Activated CD4-positive, alpha-beta T cell treated with anti-CD3 and anti-CD28 coated beads, Interleukin-2, amount 50 U/mL, for 16 hours (primary cell): ENCODE data around the gene ZNF593OS.

Source experiments
- DNase-seq: peaks from one replicate; pipeline ENCODE4 v3.0.0-alpha.2; 2020

The ZNF593OS gene

DNA sequence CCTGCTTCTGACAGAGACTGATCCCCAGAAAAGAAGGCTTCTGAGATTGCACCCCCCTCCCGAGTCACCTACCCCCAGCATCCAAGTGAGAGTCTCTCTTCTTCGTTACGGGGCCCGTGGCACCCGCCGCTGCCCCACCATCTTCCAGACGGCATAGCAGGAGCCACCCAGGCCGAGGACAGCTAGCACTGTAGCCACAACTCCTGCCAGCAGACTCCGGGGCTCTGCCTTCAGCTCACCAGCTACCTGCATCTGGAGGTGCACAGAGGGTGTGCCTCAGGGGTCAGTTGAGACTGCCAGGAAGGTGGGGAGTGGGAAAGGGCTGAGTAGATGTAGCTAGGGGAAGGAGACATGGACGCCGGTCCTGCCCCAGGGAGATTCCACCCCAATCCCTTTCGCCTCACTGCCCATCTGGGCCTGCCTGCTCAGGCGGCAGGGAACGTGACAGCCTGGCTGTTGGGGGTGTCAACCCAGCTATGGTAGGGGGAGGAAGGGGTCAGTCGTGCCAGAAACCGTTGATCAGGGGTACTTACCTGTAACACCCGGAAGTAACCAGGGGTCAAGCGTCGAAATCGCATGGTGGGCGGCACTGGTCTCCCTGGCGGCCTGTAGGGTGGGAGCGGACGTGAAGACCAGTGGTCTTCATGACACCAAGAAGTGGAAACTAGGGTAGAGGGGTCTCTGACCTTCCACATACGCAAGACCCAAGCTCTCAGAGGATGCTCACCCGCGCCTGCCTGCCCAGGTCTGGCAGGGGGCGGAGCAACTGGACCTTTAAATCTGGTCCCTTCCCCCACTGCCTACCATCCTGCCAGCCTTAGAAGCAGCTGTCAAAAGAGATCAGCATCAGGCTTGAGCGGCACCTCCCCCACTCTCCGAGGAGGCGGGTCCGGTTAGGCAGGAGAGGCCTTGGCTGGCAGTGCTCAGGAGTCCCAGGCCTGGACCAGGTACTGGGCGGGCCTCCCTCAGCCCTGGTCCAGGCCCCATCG lies at the start of gene ZNF593OS:
TSS of gene ZNF593OS (minus strand) at position 749 of the 989 bp plus-strand sequence. CDS start at position 578, 171 bp downstream.
- no peak for DNase-seq

DNA sequence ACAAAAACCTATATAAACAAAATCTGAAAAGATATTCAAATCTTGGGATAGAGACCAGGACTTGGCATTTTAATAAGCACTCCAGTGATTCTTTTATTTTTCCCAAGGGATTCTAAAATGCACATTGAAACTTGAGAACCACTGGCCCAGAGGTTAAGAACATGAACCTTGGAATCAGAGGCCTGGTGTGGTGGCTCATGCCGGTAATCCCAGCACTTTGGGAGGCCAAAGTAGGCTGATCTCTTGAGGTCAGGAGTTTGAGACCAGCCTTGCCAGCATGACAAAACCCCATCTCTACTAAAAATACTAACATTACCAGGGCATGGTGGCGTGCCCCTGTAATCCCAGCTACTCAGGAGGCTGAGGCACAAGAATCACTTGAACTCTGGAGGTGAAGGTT lies 49.5 kb upstream of the ZNF593OS start:
- DNase-seq = no peak

DNA sequence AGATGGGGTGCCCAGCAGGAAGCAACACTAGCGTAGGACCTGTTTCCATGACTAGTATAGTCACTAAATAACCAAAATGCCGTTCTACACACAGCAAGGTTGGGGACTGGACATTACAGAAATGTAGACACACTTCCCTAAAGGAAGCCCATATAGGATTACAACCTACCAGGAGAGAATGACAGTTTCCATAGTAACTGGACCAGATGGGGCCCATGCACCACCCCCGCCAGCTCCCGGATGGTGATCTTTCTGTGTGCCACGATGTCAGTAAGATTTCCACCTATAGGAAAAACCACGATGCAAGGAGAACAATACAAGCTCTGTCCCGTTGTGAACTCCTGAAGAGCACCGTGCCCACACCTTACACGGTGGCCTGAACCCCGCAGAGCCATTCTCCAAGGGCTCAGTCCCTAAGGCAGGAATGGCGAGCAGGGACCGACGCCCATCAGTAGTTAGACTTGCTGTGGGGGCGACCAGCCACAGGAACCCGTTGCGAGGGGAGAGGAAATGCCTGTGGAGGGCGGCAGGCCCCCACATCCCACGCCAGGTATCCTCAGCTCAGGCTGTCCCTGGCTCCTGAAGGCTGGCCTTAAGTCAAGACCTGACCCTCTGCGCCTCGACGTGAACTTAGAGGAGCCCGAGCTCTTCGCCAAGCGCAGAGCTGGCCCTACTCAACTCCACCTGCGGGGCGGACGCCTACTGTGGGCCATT lies 48.7 kb upstream of the ZNF593OS start:
- DNase-seq = no peak

DNA sequence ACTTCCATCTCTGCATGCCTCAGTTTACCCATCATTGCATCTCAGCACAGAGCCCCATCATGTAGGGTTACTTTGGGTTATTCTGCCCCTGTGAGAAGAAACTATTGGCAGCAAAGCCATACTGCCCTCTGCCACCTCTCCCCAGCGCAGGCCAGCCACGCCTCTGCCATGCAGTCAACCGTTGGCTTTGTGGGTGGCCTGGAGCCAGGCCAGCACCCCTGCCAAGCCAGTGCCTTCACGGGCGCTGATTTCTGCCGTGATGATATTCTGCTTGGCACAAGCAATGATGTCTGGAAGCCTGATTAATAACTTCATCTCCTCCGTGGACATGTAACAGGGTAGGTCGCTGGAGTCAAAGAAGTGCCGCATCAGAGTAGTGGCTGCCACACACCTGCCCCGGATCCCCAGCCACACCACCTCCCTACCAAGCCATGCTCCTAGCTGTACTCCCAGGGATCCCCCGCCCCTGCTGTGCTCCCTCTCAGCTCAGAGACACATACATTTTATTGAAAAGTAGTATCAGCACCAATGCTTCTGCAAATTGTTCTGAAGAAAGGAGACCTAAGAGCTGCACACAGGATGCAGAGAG lies 47.4 kb upstream of the ZNF593OS start:
- DNase-seq = no peak

DNA sequence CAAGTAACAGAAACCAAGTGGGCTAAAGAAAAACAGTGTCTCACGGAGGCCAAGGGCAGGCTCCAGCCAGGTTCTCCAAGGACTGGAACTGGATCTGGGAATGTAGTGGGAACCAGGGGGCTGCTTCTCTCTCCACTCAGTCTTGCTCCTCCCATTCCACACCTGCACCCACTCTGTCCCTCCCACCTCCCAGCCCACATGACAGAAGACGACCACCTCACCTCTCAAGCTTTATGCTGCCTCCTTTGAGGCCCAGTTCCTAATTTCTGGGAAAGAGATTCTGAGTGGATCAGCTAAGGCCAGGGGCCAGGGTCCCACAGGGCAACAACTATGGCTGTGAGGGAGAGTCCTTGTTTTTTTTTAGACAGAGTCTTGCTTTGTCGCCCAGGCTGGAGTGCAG lies 43.6 kb upstream of the ZNF593OS start:
- no peak for DNase-seq

DNA sequence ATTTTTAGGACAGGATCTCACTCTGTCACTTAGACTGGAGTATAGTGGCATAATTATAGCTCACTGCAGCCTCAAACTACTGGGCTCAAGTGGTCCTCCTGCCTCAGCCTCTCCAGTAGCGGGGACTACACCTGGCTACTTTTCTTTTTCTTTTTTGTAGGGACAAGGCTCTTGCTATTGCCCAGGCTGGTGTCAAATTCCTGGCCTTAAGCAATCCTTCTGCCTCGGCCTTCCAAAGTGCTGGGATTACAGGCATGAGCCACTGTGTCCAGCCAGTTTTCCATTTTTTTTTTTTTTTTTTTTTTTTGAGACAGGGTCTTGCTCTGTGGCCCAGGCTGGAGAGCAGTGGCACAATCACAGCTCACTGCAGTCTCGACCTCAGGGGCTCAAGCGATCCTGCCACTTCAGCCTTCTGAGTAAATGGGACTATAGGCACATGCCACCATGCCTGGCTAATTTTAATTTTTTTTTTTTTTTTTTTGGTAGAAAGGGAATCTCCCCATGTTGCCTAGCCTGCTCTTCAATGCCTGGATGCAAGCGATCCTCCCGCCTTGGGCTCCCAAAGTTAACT lies 41.8 kb upstream of the ZNF593OS start:
- no peak for DNase-seq

DNA sequence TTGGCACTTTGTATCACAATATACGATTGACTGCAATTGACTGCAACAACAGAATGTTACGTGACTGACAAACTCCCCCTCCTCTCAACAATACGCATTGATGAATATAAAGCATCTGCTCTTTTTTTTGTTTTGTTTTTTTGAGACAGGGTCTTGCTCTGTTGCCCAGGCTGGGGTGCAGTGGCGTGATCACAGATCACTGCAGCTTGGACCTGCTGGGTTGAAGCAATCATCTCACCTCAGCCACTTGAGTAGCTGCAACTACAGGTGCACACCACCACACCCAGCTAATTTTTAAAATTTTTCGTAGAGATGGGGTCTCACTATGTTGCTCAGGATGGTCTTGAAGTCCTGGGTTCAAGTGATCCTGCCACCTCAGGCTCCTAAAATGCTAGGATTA lies 41.1 kb upstream of the ZNF593OS start:
- no peak for DNase-seq

DNA sequence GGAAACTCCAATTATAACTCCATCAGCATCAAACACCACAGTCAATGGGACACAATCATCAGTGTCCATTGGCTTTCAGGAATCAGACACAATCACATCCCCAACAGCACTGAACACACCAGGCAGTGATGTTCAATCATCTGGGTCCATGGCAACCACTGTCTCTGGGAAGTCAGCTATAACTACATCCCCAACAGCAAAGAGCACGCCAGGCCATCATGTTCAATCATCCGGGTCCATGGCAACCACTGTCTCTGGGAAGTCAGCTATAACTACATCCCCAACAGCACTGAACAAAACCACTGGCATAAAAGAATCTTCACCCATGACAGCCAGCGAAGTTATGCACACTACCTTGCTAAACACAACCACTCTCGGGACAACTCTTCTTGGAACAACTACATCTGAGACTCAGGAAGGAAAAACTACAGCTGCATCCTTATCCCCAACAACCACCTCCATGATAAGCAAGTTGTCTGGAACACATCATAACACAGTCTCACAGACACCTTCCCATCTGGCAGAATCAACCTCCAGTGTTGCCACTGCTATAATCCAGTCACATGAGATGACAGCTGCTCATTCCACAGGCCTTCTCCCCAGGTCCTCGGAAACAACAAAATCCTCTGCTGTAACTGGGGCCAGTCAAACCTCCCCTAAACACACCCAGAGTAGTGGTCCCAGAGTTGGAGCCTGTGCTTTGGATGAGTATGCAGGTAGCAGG lies 38.7 kb upstream of the ZNF593OS start:
- DNase-seq = no peak

DNA sequence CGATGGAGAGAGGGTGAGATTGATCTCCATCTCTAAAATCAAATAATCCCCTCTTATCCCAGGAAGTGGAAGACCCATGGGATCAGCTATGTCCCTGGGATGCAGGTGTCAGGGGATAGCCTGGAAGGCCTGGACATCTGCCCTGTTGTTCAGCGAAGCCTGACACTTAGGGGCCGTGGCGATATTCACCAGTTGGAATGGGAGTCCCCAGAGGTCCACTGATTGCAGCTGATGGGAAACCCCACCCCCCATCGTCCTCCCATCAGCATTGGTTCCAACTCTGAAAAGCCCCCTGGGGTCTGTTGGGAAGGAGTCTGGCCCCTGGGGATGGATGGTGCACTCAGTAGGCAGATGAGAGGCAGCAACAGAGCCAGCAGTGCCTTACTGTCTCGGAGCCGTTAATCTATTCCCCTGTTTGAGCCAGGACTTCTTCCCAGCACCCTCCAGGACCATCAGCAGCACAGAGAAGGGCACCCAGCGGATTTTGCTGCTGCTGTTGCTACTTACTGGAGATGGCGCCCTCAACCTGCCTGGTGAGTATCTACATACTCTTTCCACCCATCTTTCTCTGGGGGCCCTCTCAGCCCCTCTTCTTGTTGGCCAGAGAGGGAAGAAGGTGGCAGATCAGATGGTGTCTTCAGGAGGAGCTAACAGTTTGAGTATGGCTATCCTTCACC lies 32.1 kb upstream of the ZNF593OS start:
- DNase-seq = no peak

DNA sequence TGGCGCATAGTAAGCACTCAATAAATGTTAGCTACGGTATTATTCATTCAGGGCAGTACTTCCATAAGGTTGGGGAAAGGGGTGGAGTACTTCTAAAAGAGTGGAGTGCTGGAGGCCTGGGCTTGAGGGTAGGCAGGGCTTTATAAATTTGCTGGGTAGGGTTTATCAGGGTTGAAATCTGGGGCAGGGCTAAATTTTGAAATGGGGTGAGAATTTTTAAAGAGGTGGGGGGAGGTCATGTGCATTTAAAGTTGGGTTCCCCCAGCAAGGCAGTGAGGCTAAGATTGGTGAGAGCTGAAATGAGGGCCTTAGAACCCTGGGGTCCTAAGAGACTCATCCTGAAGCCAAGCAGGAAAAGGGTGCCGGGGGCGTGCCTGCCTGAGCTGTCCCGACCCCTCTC lies 28.8 kb upstream of the ZNF593OS start:
- no peak for DNase-seq

DNA sequence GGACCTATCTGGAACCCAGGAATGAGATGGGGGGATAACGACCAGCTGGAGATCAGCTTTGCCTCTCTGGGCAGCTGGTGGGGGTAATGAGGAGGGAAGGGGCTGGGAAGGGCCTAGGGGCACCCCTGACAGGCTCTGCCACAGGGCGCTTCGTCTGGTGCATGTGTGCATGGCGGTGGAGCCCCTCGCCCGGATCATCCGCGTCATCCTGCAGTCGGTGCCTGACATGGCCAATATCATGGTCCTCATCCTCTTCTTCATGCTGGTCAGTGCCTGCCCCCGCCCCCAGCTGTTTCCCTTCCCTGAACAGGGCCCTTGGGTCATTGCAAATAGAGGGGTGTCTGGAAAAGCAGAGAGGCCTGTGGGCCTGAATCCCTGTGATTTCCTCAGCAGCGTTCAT lies 26.2 kb upstream of the ZNF593OS start:
- DNase-seq = no peak

DNA sequence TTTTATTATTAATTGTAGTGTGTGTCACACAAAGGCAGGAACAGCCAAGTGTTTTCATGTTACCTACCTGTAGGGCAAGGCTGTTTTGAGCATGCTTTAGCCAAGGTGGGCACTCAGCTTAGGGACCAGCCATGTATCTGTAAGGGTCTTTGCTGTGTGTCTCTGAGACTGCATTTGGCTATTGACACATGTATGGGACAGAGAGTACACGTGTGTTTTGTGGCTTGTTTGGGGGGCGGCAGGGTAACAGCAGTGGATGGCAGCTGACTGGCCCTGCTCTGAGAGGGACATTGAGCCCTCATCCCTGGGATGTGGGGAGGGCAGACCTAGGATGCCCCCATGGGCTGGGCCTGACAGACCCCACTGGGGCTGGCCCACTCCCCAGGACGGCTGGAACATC lies 25.7 kb upstream of the ZNF593OS start:
- DNase-seq = no peak

DNA sequence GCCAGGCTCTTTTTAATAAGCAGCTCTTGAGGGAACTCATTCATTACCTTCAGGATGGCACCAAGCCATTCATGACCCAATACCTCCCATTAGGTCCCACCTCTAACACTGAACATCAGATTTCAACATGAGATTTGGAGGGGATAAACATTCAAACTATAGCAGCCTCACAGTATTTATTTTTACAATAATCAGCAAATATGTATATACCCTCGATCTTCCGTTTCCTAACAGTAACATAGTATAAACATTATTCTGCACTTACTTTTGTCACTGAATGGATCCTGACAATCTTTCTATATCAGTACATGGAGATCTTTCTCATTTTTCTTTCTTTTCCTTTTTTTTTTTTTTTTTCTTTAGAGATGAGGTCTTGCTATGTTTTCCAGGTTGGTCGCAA lies 24.2 kb upstream of the ZNF593OS start:
- DNase-seq = no peak

DNA sequence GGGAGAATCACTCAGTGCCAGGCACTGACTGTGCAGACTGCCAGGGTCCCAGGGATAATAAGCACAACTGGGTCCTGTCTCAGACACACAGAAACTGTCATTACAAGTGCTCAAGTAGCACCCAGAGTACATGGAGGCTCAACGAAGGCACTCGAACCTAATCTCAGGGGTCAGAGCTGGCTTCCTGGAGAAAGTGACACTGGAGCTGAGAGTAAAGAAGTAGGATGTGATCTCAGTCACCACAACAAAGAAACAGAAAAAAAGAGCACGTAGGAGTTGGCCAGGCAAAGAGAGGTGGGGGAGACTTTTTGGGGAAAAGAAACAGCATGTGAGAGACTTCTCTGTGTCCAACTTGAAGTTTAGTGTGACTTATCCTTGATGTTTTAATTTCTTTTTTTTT lies 20.1 kb upstream of the ZNF593OS start:
- no peak for DNase-seq

DNA sequence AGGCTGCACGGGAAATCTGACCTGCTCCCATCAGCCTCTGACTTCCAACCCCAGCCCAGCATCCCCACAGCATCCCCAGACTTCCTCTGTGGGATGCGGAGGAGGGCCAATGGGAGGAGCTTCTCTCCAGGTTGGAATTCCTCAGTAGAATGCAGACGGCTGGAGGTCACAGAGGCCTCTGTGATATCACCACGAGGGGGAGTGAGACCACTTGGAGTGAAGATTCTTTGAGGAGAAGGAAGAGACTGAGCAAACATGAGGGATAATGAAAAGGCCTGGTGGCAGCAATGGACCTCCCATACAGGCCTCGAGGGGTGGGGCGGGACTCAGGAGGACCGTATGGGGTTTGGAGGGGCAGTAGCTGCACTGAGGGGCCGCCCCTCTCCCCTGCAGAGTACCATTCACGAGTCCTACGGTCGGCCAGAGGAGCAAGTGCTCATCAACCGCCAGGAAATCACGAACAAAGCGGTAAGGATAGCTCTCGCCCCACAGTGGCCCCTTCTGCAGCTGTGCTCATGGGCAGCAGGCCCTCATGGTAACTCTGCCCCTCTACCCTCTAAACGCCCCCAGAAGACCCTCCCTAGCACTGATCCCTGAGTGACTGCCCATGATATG lies 18.8 kb upstream of the ZNF593OS start, which contains the start of gene CATSPER4:
TSS of gene CATSPER4 (plus strand) at position 230 of the 615 bp plus-strand sequence. CDS start at position 256, 26 bp downstream.
- no peak for DNase-seq

DNA sequence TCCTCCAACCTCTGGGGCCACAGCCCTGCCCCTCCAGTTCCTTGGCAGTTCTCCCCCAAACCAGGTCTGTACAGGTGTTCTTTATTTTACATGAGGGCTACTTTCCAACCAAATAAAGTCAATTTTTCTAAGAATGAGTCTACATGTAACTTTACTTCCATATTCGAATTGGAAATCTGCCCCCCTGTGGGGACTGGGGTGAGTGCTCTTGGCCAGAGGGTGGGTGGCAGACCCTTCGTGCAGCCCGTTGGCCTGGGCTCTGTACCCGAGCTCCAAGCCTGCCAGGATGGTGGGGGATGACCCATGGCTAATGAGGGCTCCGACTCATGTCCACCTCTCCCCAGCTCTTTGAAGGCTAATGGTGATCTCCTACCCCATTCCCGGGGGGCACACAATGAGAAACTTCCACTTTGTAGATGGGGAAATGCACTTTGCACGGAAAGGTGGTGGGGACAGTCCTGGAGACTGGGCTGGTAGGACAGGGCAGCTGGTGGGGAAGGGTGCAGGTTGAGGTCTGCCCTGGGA lies 18.2 kb upstream of the ZNF593OS start:
- no peak for DNase-seq

DNA sequence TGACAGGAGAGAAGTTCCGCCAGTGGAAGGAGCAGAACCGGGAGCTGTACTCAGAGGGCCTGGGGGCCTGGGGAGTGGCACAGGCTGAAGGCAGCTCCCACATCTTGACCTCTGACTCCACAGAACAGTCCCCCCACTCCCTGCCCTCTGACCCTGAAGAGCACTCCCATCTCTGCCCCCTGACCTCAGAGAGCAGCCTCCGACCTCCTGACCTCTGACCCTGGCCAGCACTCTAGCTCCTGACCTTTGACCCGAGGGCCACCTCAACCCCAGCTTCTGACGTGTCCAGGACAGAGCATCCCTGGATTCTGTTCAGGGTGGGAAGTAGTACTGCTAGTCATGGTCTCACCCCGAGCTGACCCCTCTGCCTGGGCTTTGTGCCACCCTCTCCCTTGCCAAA lies 17.7 kb upstream of the ZNF593OS start:
- DNase-seq = no peak

DNA sequence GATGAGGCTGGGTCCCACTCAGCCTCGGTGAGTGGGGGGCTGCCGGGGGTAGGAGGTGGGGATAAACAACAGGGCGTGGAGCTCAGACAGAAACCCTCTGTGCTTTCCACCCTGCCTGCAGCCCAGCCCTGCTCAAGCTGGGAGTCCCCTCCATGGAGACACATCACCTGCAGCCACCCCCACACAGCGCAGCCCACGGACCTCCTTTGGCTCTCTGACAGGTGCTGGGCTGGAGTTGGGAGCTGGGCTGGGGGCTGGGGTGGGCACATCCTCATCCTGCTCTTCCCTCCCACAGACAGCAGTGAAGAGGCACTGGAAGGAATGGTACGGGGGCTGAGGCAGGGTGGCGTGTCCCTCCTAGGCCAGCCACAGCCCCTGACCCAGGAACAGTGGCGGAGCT lies 16.8 kb upstream of the ZNF593OS start:
- no peak for DNase-seq

DNA sequence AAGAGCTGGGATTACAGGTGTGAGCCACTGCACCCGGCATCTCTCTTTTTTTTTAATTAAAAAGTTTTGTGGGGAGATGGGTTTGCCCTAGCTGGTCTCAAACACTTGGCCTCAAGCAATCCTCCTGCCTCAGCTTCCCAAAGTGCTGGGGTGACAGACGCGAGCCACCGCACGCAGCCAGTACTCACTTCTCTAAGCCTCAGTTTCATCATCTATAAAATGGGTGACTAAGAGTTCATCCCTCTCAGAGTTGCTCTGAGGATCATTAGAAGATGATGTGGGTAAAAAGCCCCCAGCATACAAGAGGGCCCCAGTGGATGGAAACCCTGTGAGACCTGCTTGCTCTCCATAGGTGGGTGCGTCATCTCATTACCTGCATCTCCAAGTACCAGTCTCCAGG lies 16.2 kb upstream of the ZNF593OS start:
- DNase-seq = no peak

DNA sequence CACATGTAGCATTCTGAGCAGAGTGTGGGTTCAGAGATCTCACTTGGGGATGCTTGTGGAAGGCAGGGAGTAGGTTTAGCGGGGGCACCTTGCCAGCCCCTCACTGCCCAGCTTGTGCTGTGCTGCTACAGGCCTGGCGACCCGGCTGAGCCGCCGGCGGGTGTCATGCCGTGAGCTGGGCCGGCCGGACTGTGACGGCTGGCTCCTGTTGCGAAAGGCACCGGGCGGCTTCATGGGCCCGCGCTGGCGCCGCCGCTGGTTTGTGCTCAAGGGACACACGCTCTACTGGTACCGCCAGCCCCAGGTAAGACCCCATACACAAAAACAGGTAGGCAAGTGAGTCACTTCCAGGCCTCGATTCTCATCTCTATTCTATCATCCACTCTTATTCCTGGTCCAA lies 13.3 kb upstream of the ZNF593OS start:
- no peak for DNase-seq

DNA sequence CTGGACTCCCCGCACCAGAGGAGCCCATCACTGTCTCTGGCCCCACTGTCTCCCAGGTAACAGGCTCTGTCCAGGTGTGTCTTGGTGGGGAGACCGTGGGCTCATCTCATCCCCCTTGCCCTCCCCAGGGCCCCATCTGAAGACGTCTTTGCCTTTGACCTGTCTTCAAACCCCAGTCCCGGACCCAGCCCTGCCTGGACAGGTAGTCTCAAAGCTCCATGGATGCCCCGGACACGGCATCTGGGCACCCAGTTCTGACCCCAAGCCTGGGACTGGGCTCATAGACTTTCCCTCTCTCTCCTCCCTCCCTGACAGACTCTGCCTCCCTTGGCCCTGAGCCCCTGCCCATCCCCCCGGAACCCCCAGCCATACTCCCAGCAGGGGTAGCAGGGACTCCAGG lies 12.5 kb upstream of the ZNF593OS start:
- DNase-seq = no peak
